NCI-H1694 (cell line): Measurements from ENCODE around the gene MUC5AC.
"Not testable (repeated sequence)": the region's sequence is repeated elsewhere in the genome, so short reads cannot be mapped to it uniquely, and the experiment has no call there.

Experiments
- DNase-seq: peaks from one replicate; lab custom pipeline; 2025; lab: John Stamatoyannopoulos, UW

Gene MUC5AC

DNA sequence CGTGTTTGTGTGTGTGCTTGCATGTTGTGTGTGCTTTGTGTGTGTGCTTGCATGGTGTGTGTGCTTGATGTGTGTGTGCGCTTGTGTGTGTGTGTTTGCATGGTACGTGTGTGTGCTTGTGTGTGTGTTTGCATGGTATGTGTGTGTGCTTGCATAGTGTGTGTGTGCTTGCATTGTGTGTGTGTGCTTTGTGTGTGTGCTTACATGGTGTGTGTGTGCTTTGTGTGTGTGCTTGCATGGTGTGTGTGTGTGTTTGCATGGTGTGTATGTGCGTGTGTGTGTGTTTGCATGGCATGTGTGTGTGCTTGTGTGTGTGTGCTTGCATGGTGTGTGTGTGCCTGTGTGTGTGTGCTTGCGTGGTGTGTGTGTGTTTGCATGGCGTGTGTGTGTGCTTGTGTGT, 10.0 kb upstream of the MUC5AC start:
- DNase-seq: no peak

DNA sequence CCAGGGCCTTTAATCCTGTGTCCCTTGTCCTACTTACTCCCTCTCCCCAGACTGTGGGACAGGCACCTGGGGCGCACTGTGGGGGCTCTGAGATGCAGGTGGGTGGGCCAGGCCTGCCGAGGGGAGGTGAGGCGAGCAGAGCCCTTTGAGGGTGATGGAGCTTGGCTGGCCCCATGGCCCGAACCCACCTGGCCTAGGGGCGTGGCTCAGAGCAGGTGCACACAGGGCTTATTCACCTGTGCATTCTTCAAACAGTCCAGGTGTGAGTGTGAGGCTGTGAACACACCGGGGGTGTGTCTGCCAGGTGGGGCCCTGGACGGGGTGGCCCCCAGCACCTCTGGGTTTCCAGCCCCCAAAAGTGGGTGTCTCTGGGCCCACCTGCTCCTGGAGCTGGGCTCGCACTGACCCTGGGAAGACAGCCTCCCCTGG, 9.0 kb upstream of the MUC5AC start:
- no peak for DNase-seq

DNA sequence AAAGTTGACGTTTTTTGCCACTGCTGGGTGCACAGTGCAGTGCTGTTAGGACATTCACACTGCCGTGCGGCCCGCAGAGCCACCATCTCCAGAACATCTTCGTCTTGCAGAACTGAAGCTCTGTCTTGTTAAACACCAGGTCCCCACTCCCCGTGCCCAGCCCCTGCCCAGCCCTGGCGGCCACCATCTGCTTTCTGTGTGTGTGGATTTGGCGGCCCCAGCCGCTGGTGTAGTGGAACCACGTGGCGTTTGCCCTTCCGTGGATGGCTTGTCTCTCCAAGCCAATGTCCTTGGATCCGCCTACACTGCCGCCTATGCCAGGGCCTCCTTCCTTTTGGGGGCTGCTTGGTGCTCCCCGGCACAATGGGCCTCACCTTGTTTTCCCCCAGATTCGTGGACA, 8.2 kb upstream of the MUC5AC start:
- DNase-seq: no peak

DNA sequence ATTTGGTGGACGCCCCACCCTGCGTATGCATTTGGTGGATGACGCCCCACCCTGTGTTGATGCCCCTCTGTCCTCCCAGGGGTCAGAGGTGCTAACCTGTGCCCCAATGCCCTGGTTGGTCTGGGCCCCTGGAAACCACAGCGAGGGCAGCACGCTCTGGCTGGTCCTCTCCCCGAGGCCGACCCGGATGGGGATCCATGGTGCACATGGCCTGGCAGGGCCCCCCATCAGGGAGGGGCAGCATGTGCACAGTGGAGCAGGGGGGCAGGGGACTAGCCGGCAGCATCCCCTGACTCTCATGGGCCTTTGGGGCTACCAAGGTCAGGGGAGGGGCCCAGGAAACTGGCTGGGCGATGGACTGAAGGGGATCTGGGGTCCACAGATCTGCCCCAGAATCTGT, 7.6 kb upstream of the MUC5AC start:
- no peak for DNase-seq

DNA sequence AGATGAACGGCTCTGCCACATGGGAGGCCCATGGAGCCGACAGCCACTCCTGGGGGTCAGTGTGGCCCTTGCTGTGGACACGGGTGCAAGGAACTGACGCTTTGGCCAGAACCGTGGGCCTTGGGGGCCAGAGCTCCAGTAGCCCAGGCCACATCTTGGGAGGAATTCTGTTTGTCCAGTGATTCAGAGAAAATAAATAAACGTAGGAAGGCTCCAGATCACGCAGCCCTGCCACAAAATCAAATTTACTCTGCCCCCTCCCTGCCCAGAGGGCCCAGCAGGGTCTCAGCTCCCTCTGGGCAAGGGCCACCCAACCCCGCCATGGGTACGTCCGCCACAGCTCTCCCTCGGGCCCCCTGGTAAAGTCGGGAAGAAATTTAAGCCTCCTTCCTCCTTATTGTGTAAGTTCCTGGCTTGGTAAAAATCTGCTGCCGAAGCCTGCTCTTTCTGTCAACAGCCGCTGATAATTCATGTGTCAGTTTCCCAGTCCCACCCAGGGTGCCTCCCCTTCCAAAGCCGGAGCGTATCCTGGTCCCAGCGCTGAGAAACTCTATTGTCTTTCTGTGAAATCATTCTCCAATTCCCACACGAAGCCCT, 6.9 kb upstream of the MUC5AC start:
- no peak for DNase-seq

DNA sequence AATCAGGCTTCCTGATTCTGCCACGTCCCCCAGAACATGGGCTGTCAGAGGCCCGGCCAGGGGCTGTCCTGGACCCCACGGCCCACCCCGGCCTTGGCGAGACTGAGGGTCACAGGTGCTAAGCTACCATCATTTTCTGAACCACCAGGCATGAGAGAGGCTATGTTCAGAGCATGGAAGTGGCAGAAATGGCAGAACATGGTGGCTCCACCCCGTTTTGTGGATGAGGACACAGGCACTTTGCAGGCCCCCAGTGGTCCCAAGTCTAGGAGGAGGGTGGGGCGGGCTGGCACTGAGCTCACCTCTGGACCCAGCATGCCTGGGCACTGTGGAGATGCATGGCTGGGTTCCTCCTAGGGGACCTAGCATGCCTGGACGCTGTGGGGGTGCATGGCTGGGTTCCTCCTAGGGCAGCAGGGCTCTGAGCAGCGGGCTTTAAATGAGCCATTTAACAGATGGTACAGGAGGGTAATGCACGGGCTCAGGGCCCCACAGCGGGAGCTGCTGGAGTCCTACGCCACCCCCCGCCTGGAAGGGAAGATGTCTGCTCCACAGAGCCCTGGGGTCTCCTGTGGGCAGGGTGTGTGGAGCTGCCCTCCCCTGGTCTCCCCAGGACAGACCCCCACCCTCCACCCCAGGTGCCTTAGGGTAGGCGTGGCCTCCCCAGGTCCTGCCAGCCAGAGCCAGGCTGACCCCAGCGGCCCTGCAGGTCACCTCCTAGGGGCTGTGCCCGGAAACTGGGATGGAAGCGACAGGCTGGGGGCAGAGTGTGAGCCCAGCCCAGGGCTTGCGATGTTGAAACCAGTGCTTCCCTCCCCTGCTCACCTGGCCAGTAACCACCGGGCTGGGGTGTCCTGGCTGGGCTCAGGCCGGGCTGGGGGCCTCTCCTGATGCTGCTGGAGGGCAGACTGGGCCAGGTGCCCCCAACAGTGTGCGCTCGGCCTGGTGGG, 6.1 kb upstream of the MUC5AC start:
- DNase-seq: no peak

DNA sequence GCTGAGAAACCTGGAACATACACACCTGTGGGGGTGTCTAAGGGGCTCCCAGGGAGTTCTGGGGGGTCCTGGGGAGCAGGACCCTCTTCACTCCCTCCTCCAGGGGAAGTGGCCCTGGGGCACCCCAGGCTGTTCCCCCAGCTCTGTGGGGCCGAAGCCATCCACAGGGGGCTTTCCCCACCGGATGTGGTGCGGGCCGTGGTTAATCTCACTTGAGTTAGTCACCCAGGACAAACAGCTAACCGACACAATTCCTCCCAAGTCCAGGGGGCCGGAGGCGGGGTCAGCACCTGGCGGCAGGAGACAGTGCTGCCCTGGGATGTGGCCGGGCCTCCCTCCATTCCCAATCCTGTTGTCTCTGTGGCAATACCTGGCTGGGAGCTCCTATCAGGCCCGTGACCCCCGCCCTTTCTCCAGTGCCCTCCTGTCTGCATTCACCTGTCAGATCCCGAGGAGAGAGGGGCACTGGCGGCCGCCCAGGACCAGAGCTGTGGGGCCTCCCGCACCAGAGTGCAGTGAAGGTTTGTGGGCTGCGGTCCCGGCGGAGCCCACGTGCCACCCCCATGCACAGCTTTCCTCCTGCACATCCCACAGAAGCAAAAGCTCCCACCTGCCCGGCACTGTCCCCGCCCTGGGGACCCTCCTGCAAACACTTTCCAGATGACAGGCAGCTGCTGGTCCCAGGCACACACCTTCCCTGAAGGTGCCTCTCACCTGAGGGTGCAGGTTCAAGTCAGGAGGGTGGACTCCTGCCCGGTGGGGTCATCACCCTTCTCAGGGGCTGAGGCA, 5.2 kb upstream of the MUC5AC start:
- DNase-seq: no peak

DNA sequence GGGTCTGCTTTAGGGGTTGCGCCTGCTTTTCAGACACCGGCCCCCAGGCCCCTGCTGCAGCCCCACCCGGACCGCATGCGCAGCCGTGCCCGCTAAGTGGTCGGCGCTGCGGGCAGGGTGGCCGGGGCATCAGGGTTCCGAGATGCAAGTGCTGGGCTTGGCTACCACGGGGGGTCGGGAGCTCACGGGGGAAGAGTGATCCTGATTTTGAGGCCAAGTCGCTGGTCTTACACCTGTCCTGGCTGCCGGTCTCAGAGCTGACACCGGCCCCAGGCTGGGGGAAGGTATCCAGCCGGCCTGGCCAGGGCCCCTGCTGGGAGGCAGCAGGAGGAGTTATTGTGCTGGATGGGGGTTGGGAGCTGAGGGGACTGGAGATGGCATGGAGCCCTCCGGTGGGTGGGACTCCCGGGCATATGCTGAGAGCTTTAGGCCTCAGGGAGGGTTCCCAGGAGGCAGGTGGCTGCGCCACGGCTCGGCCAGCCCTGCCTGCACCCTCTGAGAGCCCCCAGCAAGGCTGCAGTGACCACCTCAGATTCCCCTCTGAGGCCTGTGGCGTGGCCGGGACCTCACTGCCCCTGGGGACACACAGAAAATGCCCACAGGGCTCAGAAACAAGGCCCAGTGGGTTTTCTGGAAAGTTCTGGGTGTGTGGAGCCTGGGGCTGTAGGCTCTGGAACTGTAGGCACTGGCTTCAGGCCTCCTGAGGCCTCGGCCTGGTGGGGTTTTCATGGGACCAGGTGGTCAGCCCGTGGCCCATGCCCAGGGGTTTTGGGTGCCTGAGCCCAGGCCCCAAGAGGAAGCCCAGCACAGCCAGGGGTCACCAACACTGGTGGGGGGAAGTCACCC, 4.4 kb upstream of the MUC5AC start:
- no peak for DNase-seq

DNA sequence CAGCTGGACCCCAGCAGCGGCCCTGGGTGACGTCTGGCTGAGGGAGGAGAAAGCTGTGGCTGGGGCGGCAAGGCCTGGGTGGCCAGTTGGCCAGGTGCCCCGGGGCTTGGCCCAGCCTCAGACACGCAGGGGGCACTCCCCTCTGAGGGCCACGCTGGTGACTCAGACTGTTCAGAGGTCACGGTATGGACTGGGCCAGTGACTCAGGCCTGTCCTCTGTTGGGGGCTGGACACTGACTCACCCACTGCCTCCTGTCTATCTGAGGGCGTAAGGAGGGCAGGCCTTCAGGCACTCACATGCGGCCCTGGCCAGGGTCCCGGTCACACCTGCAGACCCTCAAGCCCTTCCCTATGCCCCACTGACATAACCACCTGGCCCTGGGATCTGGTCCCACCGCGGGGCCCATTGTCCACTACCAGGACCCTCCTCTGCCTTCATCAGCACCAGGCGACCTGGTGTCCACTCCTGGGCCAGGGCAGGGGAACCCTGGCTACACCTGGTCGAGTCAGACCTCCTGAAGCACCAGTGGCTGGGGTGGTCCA, 3.7 kb upstream of the MUC5AC start:
- no peak for DNase-seq

DNA sequence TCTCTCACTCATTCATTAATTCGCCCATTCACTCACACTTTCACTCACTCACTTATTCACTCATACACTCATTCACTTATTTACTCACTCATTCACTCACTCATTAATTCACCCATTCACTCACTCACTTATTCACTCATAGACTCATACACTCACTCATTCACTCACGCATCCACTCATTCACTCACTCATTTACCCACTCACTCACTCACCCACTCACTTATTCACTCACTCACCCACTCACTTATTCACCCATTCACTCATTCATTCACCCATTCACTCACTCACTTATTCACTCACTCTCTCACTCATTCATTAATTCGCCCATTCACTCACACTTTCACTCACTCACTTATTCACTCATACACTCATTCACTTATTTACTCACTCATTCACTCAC, 3.1 kb upstream of the MUC5AC start:
- not testable (repeated sequence) for DNase-seq

DNA sequence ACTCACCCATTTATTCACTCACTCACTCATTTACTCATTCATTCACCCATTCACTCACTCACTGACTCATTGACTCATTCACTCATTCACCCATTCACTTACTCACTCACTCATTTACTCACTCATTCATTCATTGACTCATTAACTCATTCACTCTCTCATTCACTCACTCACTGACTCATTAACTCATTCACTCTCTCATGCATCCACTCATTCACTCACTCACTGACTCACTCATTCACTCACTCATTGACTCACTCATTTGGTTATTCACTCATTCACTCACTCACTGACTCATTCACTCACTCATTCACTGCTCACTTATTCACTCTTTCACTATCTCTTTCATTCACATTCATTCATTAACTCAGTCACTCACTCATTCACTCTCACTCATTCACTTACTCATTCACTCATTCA, 2.5 kb upstream of the MUC5AC start:
- no peak for DNase-seq

DNA sequence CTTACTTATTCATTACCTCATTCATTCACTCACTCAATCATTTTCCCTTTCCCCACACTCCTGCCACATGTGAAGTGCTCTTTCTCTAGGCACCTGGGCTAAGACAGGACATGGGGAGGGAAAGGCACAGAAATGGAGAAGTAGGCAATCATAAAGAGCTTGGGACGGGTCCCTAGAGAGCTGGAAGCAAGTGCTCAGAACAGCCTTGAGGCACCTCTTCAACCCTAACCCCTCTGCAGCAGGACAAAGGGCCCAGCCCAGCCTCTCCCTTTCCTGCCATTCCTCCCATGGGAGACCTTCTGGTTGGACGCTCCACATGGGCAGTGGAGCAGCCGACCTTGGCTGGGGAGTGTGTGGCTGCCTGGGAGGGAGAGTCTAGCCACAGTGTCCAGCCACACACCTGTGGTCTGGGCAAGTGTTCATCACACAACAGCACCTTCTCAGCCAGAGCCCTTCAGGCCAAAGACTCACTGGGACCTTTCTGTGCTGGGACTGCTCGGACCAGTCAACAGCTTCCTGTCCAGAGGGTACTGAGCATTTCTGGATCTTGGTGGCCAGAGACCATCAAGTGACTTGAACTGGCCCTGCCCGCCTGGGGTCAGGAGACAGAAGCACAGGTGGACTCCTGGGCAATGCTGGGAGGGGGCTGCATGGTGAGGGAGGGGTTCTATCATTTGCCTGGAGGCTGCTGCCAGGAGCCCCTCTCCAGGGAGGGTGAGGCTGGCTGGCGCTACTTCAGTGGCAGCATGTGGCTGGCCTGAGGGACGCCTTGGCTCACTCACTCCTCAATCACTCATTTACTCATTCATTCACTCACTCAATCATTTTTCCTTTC, 1.0 kb upstream of the MUC5AC start:
- no peak for DNase-seq

DNA sequence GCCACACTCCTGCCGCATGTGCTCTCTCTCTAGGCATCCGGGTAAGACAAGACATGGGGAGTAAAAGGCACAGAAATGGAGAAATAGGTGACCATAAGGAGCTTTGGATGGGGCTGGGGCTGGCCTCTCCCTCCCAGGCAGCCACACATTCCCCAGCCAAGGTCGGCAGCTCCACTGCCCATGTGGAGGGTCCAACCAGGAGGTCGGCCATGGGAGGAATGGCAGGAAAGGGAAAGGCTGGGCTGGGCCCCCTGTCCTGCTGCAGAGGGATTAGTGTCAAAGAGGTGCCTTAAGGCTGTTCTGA, 460 bp upstream of the MUC5AC start:
- DNase-seq: no peak

DNA sequence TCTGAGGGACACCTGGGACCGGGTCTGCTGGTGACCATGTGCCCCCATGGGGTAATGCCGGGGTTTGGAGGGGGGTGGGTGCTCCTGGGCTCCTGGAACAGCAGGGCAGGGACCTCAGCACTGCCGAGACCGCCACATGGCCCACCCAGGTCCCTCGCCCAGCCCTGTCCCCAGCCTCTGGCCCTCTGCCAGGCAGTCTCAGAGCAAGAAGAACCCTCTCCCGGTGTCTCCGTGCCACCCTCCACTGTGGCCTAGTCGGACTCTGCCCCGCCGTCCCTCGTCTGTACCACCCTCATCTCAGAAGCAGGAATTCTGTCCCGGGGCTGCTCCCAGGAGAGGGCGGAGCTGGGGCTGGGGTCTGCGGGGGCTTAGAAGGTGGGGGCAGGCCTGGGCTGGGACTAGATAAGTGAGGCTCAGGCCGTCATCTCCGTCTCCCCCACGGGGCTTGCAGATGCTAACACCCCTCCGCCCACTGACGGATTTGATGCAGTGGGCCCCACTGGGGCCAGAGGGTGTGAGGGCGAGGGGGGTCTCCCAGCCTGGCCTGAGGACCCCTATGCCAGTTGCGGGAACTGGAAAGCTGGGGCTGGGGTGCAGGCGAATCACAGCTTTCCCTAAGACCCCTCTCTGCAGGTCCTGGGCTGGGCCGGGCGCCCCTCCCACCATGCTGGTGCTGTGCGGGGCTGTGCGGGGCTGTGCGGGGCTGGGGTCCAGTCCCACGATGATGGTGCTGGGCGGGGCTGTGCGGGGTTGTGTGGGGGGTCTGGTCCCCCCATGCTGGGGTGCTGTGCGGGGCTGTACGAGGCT, 1.1 kb downstream of the MUC5AC start:
- no peak for DNase-seq

DNA sequence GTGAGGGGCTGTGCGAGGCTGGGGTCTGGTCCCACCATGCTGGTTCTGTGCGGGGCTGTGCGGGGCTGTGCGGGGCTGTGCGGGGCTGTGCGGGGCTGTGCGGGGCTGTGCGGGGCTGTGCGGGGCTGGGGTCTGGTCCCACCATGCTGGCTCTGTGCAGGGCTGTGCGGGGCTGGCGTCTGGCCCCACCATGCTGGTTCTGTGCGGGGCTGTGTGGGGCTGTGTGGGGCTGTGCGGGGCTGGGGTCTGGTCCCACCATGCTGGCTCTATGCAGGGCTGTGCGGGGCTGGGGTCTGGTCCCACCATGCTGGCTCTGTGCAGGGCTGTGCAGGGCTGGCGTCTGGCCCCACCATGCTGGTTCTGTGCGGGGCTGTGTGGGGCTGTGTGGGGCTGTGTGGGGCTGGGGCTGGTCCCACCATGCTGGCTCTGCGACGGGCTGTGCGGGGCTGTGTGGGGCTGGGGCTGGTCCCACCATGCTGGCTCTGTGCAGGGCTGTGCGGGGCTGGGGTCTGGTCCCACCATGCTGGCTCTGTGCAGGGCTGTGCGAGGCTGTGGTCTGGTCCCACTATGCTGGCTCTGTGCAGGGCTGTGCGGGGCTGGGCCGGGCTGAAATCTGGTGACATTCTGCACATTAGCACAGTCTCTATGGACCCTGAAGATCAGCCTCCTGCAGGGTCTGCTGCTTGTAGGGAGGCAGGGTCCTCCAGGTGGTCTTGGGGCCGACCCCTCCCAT, 1.9 kb downstream of the MUC5AC start:
- DNase-seq: not testable (repeated sequence)

DNA sequence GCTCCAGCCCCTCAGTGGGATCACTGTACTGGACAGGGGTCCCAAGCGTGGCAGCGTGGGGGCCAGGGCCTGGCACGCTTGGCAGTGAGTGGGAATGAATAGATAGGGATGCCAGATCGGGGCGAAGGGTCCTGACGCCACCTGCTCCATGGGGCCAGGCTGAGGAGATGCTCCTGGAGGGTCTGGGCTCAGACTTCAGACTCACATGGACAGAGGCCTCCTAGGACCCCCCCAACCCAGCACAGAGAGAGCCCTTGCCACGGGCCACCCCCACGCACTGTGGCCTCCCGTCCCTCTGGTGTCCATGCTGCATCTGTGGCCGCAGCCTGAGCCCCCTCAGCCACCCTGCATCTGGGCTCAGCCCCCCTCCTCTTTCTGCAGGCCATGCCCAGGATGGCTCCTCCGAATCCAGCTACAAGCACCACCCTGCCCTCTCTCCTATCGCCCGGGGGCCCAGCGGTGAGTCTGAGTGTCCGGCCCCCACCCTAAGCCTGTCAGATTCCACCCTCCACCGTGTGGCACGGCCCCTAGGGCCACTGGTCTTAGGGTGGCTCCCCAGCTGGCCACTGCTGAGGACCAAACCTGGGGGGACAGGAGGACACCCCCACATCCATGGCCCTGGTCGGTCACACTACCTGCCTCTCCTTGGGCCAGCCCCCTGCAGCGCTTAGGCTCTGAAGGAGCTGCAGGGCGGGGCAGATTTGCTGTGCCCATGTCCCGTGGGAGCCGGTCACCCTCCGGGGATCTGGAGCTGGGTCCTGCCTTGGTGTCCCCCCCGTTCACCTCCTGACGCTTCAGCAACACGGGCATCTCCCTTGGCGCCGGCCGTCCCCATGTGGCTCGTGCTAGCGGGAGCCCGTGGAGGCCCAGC, 2.7 kb downstream of the MUC5AC start:
- DNase-seq: no peak

DNA sequence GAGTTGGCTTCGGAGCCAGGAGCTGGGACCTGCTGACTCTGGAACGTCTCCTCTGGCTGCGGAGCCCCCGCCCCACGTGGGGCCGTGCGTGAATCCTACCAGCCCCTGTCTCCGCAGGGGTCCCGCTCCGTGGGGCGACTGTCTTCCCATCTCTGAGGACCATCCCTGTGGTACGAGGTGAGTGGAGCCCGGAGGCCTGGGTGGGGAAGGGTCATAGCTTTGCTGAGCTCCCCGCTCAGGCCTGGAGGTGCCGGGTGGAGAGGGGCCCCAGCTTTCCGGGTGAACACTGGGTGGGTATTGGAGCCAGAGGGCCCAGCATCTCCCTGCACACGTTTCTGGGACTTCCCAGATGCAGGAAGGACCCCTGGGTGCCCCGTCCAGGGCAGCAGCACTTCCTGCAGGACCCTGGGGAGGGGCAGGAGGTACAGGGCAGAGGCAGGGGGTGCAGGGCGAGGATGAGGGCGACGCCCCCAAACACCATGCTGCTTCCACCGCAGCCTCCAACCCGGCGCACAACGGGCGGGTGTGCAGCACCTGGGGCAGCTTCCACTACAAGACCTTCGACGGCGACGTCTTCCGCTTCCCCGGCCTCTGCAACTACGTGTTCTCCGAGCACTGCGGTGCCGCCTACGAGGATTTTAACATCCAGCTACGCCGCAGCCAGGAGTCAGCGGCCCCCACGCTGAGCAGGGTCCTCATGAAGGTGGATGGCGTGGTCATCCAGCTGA, 3.8 kb downstream of the MUC5AC start:
- no peak for DNase-seq

DNA sequence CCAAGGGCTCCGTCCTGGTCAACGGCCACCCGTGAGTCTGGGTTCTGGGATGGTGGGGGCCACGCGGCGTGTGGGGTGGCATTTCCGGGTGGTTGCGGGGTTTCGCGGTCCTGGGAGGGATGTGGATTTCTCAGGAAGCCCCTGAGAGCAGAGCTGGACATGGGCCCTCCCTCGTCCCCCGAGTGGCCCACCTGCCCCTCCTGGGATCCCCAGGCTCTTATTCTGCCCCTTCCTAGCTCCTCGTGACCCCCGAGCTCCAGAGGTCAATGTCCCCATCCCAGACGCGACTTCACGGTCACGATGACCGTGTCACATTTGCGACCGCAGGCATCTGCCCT, 4.4 kb downstream of the MUC5AC start:
- no peak for DNase-seq
